Hepatocyte (in vitro differentiated cells): ENCODE measurements around the gene SUGCT. TPM values are rescaled to one million over a fixed set of nuclear protein-coding genes. Genes with fewer than 3 reads are reported as not detected.

Experiments
- DNase-seq: peaks from one replicate; pipeline ENCODE4 v3.0.0-alpha.2; 2016; ENCODE audit warnings: low spot score
- H2AFZ ChIP-seq: fragments of 200-600 bp; sonication (generic); 2 replicates; pipeline ENCODE4 v1.6.0; 2016; ENCODE audit warnings: antibody characterized with exemption, mild to moderate bottlenecking
- H3K27ac ChIP-seq: fragments of 200-600 bp; sonication (generic); 2 replicates; pipeline ENCODE4 v1.5.1; 2016; ENCODE audit warnings: mild to moderate bottlenecking
- H3K27me3 ChIP-seq: fragments of 200-600 bp; sonication (generic); 2 replicates; pipeline ENCODE4 v1.6.1; 2016
- H3K36me3 ChIP-seq: fragments of 200-600 bp; sonication (generic); replicated peaks from 2 replicates; pipeline ENCODE4 v1.5.1; 2016; ENCODE audit warnings: low read depth; ENCODE audit not compliant: insufficient read depth
- H3K4me1 ChIP-seq: fragments of 200-600 bp; sonication (generic); 2 replicates; pipeline ENCODE4 v1.5.1; 2016; ENCODE audit warnings: mild to moderate bottlenecking, moderate library complexity; ENCODE audit not compliant: insufficient read depth
- H3K4me2 ChIP-seq: fragments of 200-600 bp; sonication (generic); 2 replicates; pipeline ENCODE4 v1.6.0; 2016
- H3K4me3 ChIP-seq: fragments of 200-600 bp; sonication (generic); 2 replicates; pipeline ENCODE4 v1.5.1; 2016; ENCODE audit warnings: mild to moderate bottlenecking
- H3K79me2 ChIP-seq: fragments of 200-600 bp; sonication (generic); 2 replicates; pipeline ENCODE4 v1.6.0; 2017; ENCODE audit warnings: mild to moderate bottlenecking
- H3K9me2 ChIP-seq: fragments of 200-600 bp; sonication (generic); replicated peaks from 2 replicates; pipeline ENCODE4 v1.6.0; 2017; ENCODE audit warnings: mild to moderate bottlenecking; ENCODE audit not compliant: insufficient read depth
- H3K9me3 ChIP-seq: fragments of 200-600 bp; sonication (generic); 2 replicates; pipeline ENCODE4 v1.5.1; 2016; ENCODE audit warnings: low read depth, mild to moderate bottlenecking
- H4K20me1 ChIP-seq: fragments of 200-600 bp; sonication (generic); 2 replicates; pipeline ENCODE4 v1.6.0; 2016; ENCODE audit warnings: mild to moderate bottlenecking; ENCODE audit not compliant: insufficient read depth, poor library complexity, severe bottlenecking
- EZH2 ChIP-seq: fragments of 200-600 bp; sonication (generic); IDR thresholded peaks from 2 replicates; pipeline ENCODE4 v1.6.1; 2016; ENCODE audit warnings: antibody characterized with exemption, mild to moderate bottlenecking, borderline replicate concordance
- EZH2phosphoT487 ChIP-seq: fragments of 200-600 bp; sonication (generic); IDR thresholded peaks from one replicate; pipeline ENCODE4 v1.6.1; 2018; ENCODE audit warnings: antibody characterized with exemption, mild to moderate bottlenecking, low read depth, moderate library complexity; ENCODE audit not compliant: unreplicated experiment, severe bottlenecking
- WGBS: methylation state at CpG from one replicate; pipeline ENCODE4 v1.1.6; 2016; ENCODE audit warnings: low lambda C conversion rate; ENCODE audit errors: missing lambda C conversion rate; 5-methylcytosine and 5-hydroxymethylcytosine counted together
- polyA plus RNA-seq: library from polyadenylated mRNA; unstranded; fragments of >200 nt; fragmentation: Nextera tagmentation; extraction: Ambion mirVana; gene quantifications from 2 replicates; pipeline ENCODE4 v1.2.1, GENCODE V29; 2016
- total RNA-seq: library from RNA; depleted of rRNA; stranded (reverse); fragments of >200 nt; gene quantifications from 2 replicates; pipeline ENCODE4 v1.2.3, GENCODE V29; 2014
- TF ChIP-seq, protein P1 (sequence below): fragments of 200-600 bp; sonication (generic); IDR thresholded peaks from 2 replicates; pipeline ENCODE4 v1.5.1; 2016; ENCODE audit warnings: antibody characterized with exemption, mild to moderate bottlenecking; ENCODE audit not compliant: poor library complexity

SUGCT gene
- total and polyA plus RNA-seq, 2 experiments from 2014 or later: 5.1 to 12.0 TPM

- 89% methylated on average over 9 of the region's 9 CpGs for WGBS
- no peak for DNase-seq
Observed at GRCh38 chr7:40726559-40726958, 591.8 kb downstream of the SUGCT start.

DNA sequence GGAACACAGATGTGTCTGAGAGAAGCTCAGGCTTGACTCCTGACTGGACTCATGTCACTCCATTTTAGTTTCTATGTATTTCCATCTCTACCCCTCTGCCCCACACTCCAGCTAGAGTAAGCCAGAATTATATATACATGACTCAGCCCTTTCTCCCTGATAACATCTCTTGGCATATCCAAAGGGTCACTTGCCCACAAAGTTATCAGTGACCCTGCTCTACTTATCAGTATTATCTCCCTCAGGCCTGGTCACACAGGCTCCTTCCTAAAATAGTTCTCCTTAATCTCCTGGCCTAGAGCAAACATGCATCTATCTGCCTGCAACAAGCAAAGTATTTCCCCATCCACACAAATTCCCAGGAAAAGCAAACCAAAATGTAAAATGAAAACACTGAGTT lies 598.3 kb downstream of the SUGCT start:
- no peak overlapping the region for H3K4me3 ChIP-seq
- no peaks in the 10 kb centered on the region for H3K79me2 ChIP-seq
- peak overlapping the region; percentile 15 for H3K4me2 ChIP-seq
- no peaks in the 10 kb centered on the region for H3K36me3 ChIP-seq
- H3K4me1 ChIP-seq: peaks cover 13% of the 10 kb centered on the region
- peak overlapping the region; percentile 63 for H3K27ac ChIP-seq
- no peaks in the 10 kb centered on the region for H3K9me3 ChIP-seq
- DNase-seq: no peak
- peak overlapping the region; percentile 27 for H2AFZ ChIP-seq
- H3K9me2 ChIP-seq: no peaks in the 10 kb centered on the region
- H4K20me1 ChIP-seq: no peaks in the 10 kb centered on the region
- no peaks in the 10 kb centered on the region for H3K27me3 ChIP-seq
- TF ChIP-seq EZH2 (no peak), EZH2phosphoT487 (no peak)
- TF ChIP-seq, protein P1, sequence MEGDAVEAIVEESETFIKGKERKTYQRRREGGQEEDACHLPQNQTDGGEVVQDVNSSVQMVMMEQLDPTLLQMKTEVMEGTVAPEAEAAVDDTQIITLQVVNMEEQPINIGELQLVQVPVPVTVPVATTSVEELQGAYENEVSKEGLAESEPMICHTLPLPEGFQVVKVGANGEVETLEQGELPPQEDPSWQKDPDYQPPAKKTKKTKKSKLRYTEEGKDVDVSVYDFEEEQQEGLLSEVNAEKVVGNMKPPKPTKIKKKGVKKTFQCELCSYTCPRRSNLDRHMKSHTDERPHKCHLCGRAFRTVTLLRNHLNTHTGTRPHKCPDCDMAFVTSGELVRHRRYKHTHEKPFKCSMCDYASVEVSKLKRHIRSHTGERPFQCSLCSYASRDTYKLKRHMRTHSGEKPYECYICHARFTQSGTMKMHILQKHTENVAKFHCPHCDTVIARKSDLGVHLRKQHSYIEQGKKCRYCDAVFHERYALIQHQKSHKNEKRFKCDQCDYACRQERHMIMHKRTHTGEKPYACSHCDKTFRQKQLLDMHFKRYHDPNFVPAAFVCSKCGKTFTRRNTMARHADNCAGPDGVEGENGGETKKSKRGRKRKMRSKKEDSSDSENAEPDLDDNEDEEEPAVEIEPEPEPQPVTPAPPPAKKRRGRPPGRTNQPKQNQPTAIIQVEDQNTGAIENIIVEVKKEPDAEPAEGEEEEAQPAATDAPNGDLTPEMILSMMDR: no peak

More at GRCh38 chr7:40726559-40726958, 591.8 kb downstream of the SUGCT start:
- Histone ChIP-seq H3K9me2 (no peaks in the 10 kb centered on the region), H3K79me2 (no peaks in the 10 kb centered on the region), H3K4me3 (no peak overlapping the region), H2AFZ (no peak overlapping the region), H3K27me3 (no peaks in the 10 kb centered on the region), H4K20me1 (no peaks in the 10 kb centered on the region), H3K27ac (no peak overlapping the region), H3K36me3 (no peaks in the 10 kb centered on the region), H3K9me3 (no peaks in the 10 kb centered on the region), H3K4me1 (no peaks in the 10 kb centered on the region), H3K4me2 (no peak overlapping the region)
- TF ChIP-seq EZH2 (no peak), EZH2phosphoT487 (no peak)
- TF ChIP-seq, protein P1: no peak

GRCh38 chr7:40733578-40733977 lies 598.8 kb downstream of the SUGCT start:
- Histone ChIP-seq H3K27ac (peak overlapping the region; percentile 63), H3K9me2 (no peaks in the 10 kb centered on the region), H3K4me3 (no peak overlapping the region), H3K79me2 (no peaks in the 10 kb centered on the region), H3K4me2 (peak overlapping the region; percentile 15), H2AFZ (peak overlapping the region; percentile 27), H3K9me3 (no peaks in the 10 kb centered on the region), H3K36me3 (no peaks in the 10 kb centered on the region), H3K4me1 (peaks cover 13% of the 10 kb centered on the region), H3K27me3 (no peaks in the 10 kb centered on the region), H4K20me1 (no peaks in the 10 kb centered on the region)
- DNase-seq: no peak
- 25% methylated on average over 5 of the region's 5 CpGs for WGBS
- TF ChIP-seq EZH2phosphoT487 (no peak), EZH2 (no peak)
- TF ChIP-seq, protein P1: no peak

- H3K27ac ChIP-seq: no peak overlapping the region
- peaks cover 1% of the 10 kb centered on the region for H3K4me1 ChIP-seq
- no peaks in the 10 kb centered on the region for H3K36me3 ChIP-seq
- no peak overlapping the region for H3K4me2 ChIP-seq
- H3K27me3 ChIP-seq: no peaks in the 10 kb centered on the region
- TF ChIP-seq EZH2: no peak
- no peaks in the 10 kb centered on the region for H3K9me3 ChIP-seq
- no peak for DNase-seq
- no peak overlapping the region for H2AFZ ChIP-seq
- no peaks in the 10 kb centered on the region for H3K9me2 ChIP-seq
- H3K79me2 ChIP-seq: no peaks in the 10 kb centered on the region
- no peak overlapping the region for H3K4me3 ChIP-seq
- WGBS: 98% methylated on average over 2 of the region's 2 CpGs
- H4K20me1 ChIP-seq: no peaks in the 10 kb centered on the region
Observed at GRCh38 chr7:40739257-40739656, 604.5 kb downstream of the SUGCT start.
